Activated naive CD4-positive, alpha-beta T cell treated with anti-CD3 and anti-CD28 coated beads, Interleukin-2, amount 50 U/mL, for 72 hours (primary cell): ENCODE results near the gene TBXT. TPM values are rescaled to one million over a fixed set of nuclear protein-coding genes. Genes with fewer than 3 reads are reported as not detected.
"Not testable (repeated sequence)": the region's sequence is repeated elsewhere in the genome, so short reads cannot be mapped to it uniquely, and the experiment has no call there.

ENCODE experiments used
- ATAC-seq, 2 donors: fragments of 150-1000 bp; cut with Tn5 transposase; 2 replicates each; pipeline ENCODE4 v1.10.0; 2021; ENCODE audit warnings: mild to moderate bottlenecking in 2 of 2, moderate library complexity in 2 of 2
- DNase-seq, 2 donors: peaks; one replicate each; pipeline ENCODE4 v3.0.0; 2021 to 2022; ENCODE audit warnings: low spot score in 2 of 2
- H3K27ac Mint-ChIP-seq, 2 donors: one replicate each; pipeline ENCODE4 v1.8.0; 2022; ENCODE audit warnings: mild to moderate bottlenecking in 2 of 2, mixed read lengths in 2 of 2
- H3K36me3 Mint-ChIP-seq, 2 donors: one replicate each; pipeline ENCODE4 v1.8.0; 2022; ENCODE audit warnings: mixed read lengths in 2 of 2
- H3K9me3 Mint-ChIP-seq, 2 donors: one replicate each; pipeline ENCODE4 v1.8.0; 2022; ENCODE audit warnings: mixed read lengths in 2 of 2
- total RNA-seq, 2 donors: library from RNA; stranded (reverse); gene quantifications; one replicate each; pipeline ENCODE4 v1.2.3, GENCODE V29; 2022

Gene TBXT
- total RNA-seq, 2 donors from 2014 or later: not detected

- no peak for DNase-seq
- H3K36me3 Mint-ChIP-seq: peaks cover 0 to 7% of the 10 kb centered on the region in 2 donors
- H3K9me3 Mint-ChIP-seq: peaks cover 4 to 18% of the 10 kb centered on the region in 2 donors
- ATAC-seq: no peak
- H3K27ac Mint-ChIP-seq: no peak overlapping the region
Observed at GRCh38 chr6:166152660-166153059, 15.0 kb downstream of the TBXT start.

- H3K36me3 Mint-ChIP-seq: peaks cover 0 to 7% of the 10 kb centered on the region in 2 donors
- DNase-seq (no peak), ATAC-seq (no peak)
- no peak overlapping the region for H3K27ac Mint-ChIP-seq
- H3K9me3 Mint-ChIP-seq: peaks cover 4 to 18% of the 10 kb centered on the region in 2 donors
Observed at GRCh38 chr6:166151798-166152197, 15.9 kb downstream of the TBXT start.

- peaks cover 0 to 9% of the 10 kb centered on the region in 2 donors for H3K9me3 Mint-ChIP-seq
- H3K36me3 Mint-ChIP-seq: peaks cover 0 to 7% of the 10 kb centered on the region in 2 donors
- ATAC-seq (no peak), DNase-seq (no peak)
- H3K27ac Mint-ChIP-seq: no peak overlapping the region
Observed at GRCh38 chr6:166145751-166146150, 21.9 kb downstream of the TBXT start.

GRCh38 chr6:166143011-166143410 lies 24.6 kb downstream of the TBXT start:
- Mint-ChIP-seq H3K27ac (no peak overlapping the region), H3K36me3 (no peaks in the 10 kb centered on the region), H3K9me3 (no peaks in the 10 kb centered on the region)
- ATAC-seq (no peak), DNase-seq (no peak)

GRCh38 chr6:166127624-166128472 lies 39.8 kb downstream of the TBXT start:
- no peak for ATAC-seq
- DNase-seq: no peak
- Mint-ChIP-seq H3K27ac (no peak overlapping the region), H3K9me3 (no peaks in the 10 kb centered on the region), H3K36me3 (no peaks in the 10 kb centered on the region)

- ATAC-seq, DNase-seq, H3K27ac Mint-ChIP-seq, H3K9me3 Mint-ChIP-seq, H3K36me3 Mint-ChIP-seq: not testable (repeated sequence)
Observed at GRCh38 chr6:166123115-166123514, 44.5 kb downstream of the TBXT start.

GRCh38 chr6:166121726-166122125 lies 45.9 kb downstream of the TBXT start:
- H3K36me3 Mint-ChIP-seq: no peaks in the 10 kb centered on the region
- H3K9me3 Mint-ChIP-seq: no peaks in the 10 kb centered on the region
- DNase-seq (no peak), ATAC-seq (no peak)
- H3K27ac Mint-ChIP-seq: no peak overlapping the region

GRCh38 chr6:166119116-166119911 lies 48.3 kb downstream of the TBXT start:
- H3K27ac Mint-ChIP-seq: no peak overlapping the region
- H3K9me3 Mint-ChIP-seq: peaks cover 0 to 7% of the 10 kb centered on the region in 2 donors
- ATAC-seq (no peak), DNase-seq (no peak)
- no peaks in the 10 kb centered on the region for H3K36me3 Mint-ChIP-seq

GRCh38 chr6:166115609-166116008 lies 52.0 kb downstream of the TBXT start:
- ATAC-seq: no peak
- Mint-ChIP-seq H3K36me3 (peaks cover 0 to 6% of the 10 kb centered on the region in 2 donors), H3K9me3 (peaks cover 0 to 7% of the 10 kb centered on the region in 2 donors), H3K27ac (no peak overlapping the region)
- no peak for DNase-seq

GRCh38 chr6:166112580-166112979 lies 55.1 kb downstream of the TBXT start:
- Mint-ChIP-seq H3K27ac (no peak overlapping the region), H3K9me3 (peaks cover 0 to 7% of the 10 kb centered on the region in 2 donors), H3K36me3 (peaks cover 0 to 6% of the 10 kb centered on the region in 2 donors)
- ATAC-seq (no peak), DNase-seq (no peak)

- Mint-ChIP-seq H3K36me3 (peaks cover 0 to 6% of the 10 kb centered on the region in 2 donors), H3K9me3 (no peaks in the 10 kb centered on the region), H3K27ac (no peak overlapping the region)
- ATAC-seq (no peak), DNase-seq (no peak)
Observed at GRCh38 chr6:166109608-166110007, 58.0 kb downstream of the TBXT start.

Other genes starting within 250 kb of the TBXT start
- gene PRR18, start 140.5 kb upstream of the TBXT start, total RNA-seq: under 1 TPM in 1 of 2 donors, not detected in 1; 0.14 TPM
- 10 to 100 TPM; 30.8 to 48.4 TPM for gene SFT2D1, start 174.7 kb upstream of the TBXT start, total RNA-seq
- 10 to 100 TPM; 11.9 to 22.9 TPM for gene MPC1, start 215.1 kb upstream of the TBXT start, total RNA-seq